OCI-LY7 (cell line): ENCODE results near the gene RASSF4.

Experiments used
- EZH2phosphoT487 ChIP-seq: fragments of 200-600 bp; sonication (generic); IDR thresholded peaks from 2 replicates; pipeline ENCODE4 v1.6.1; 2018; ENCODE audit warnings: low read depth, borderline replicate concordance, mild to moderate bottlenecking, mixed run types, antibody characterized with exemption, low read length, moderate library complexity, mixed read lengths
- TF ChIP-seq, protein P1 (sequence below): fragments of 200-600 bp; sonication (generic); conservative IDR thresholded peaks from 2 replicates; pipeline ENCODE4 v1.5.1; 2014; ENCODE audit warnings: mild to moderate bottlenecking, antibody characterized with exemption, low read length, moderate library complexity, mixed read lengths

DNA sequence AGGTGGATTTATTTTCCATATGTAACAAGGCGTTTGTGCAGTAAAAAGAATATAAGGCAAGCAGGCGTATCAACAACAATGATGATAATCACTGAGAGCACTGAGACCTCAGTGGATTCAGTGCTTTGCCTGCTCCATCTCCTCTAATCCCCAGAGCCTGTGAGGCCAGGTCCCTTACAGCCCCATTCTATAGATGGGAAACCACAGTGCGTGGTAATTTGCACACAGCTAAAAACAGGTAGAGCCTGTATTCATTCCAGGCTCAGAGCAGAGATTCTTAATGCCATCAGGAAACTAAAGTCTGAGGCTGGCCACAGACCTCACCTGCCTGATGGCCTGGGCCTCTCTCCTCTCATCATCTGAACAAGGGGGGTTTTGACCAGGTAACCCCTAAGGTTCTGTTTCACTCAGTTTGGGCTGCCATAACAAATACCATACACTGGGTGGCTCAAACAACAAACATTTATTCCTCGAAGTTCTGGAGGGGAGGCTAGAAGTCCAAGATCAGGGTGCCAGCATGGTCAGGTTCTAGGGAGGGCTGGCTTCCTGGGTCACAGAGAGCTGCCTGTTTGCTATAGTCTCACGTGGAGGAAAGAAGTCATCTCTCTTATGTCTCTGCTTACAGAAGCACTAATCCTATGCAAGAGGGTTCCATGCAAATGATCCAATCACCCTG is 10.3 kb upstream of the RASSF4 start:
- TF ChIP-seq, protein P1, sequence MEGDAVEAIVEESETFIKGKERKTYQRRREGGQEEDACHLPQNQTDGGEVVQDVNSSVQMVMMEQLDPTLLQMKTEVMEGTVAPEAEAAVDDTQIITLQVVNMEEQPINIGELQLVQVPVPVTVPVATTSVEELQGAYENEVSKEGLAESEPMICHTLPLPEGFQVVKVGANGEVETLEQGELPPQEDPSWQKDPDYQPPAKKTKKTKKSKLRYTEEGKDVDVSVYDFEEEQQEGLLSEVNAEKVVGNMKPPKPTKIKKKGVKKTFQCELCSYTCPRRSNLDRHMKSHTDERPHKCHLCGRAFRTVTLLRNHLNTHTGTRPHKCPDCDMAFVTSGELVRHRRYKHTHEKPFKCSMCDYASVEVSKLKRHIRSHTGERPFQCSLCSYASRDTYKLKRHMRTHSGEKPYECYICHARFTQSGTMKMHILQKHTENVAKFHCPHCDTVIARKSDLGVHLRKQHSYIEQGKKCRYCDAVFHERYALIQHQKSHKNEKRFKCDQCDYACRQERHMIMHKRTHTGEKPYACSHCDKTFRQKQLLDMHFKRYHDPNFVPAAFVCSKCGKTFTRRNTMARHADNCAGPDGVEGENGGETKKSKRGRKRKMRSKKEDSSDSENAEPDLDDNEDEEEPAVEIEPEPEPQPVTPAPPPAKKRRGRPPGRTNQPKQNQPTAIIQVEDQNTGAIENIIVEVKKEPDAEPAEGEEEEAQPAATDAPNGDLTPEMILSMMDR: no peak
- no peak for TF ChIP-seq EZH2phosphoT487
